GM12878 (cell line): Measurements from ENCODE around the gene TMEM138.

ENCODE experiments used
- POLR2A ChIP-seq: IDR thresholded peaks from 2 replicates; pipeline ENCODE4 v1.6.1; 2011; ENCODE audit warnings: low read depth, mild to moderate bottlenecking, low read length
- YY1 ChIP-seq: IDR thresholded peaks from 2 replicates; pipeline ENCODE4 v1.6.1; 2011; ENCODE audit warnings: low read depth, mild to moderate bottlenecking, low read length

DNA sequence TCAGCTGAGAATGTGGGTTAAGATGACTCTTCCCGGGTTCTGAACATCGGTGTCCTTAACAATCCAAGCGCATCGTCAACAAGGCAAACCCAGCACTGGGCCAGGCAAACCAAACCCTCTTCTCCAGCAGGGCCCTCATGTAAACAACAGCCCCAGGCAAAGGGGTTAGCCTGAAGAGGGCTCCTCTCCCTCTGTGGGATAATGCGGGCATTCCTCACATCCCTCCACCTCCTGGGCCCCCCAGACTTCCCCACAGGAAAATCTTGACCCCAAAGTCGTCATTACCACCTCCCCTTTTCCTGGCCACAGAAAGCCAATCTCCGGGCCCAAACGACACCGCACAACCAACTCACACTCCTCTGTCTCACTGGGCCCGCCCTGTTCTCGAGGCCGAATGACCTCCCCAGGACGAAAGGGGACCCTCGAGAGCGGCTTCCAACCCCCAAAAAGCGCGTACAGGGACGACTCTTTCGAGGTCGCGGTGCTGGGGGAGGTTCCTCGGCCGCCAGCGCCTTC is 29.8 kb upstream of the TMEM138 start:
- TF ChIP-seq POLR2A, result no peak
- TF ChIP-seq YY1, result no peak
